Glutamatergic neuron (in vitro differentiated cells): Measurements from ENCODE around the gene IRF2BP1. TPM values are rescaled to one million over a fixed set of nuclear protein-coding genes. Genes with fewer than 3 reads are reported as not detected.
A peak's percentile ranks its signal among the peaks of the same experiment; 100 is the strongest.

Experiments used
- DNase-seq: peaks from one replicate; pipeline ENCODE4 v3.0.0; 2022
- H3K27ac Mint-ChIP-seq: one replicate; pipeline ENCODE4 v1.8.0; 2020; ENCODE audit warnings: mild to moderate bottlenecking, mixed read lengths, inconsistent platforms; ENCODE audit not compliant: unreplicated experiment
- H3K27me3 Mint-ChIP-seq: one replicate; pipeline ENCODE4 v1.8.0; 2020; ENCODE audit warnings: mild to moderate bottlenecking, moderate library complexity, mixed read lengths, inconsistent platforms; ENCODE audit not compliant: unreplicated experiment
- H3K36me3 Mint-ChIP-seq: one replicate; pipeline ENCODE4 v1.8.0; 2020; ENCODE audit warnings: mild to moderate bottlenecking, mixed read lengths, inconsistent platforms; ENCODE audit not compliant: unreplicated experiment
- H3K4me1 Mint-ChIP-seq: one replicate; pipeline ENCODE4 v1.8.0; 2020; ENCODE audit warnings: mild to moderate bottlenecking, low read depth, mixed read lengths, inconsistent platforms; ENCODE audit not compliant: unreplicated experiment
- H3K4me3 Mint-ChIP-seq: one replicate; pipeline ENCODE4 v1.8.0; 2020; ENCODE audit warnings: mild to moderate bottlenecking, mixed read lengths, inconsistent platforms; ENCODE audit not compliant: unreplicated experiment
- H3K9me3 Mint-ChIP-seq: one replicate; pipeline ENCODE4 v1.8.0; 2020; ENCODE audit warnings: mild to moderate bottlenecking, moderate library complexity, mixed read lengths, inconsistent platforms; ENCODE audit not compliant: unreplicated experiment
- total RNA-seq: library from RNA; stranded (reverse); fragmentation: NEBNext Ultra II Directional; extraction: Animal tissue kit (Norgen Biotek cat#: 25700); gene quantifications from one replicate; pipeline ENCODE4 v1.2.1, GENCODE V29; 2021; ENCODE audit not compliant: unreplicated experiment
- TF ChIP-seq, protein P1 (sequence below): fragments of 200-600 bp; sonication (generic); IDR thresholded peaks from one replicate; pipeline ENCODE4 v1.5.0; 2021; ENCODE audit not compliant: partially characterized antibody, unreplicated experiment

Gene IRF2BP1
- total RNA-seq, 1 donor from 2014 or later: 19.2 TPM

DNA sequence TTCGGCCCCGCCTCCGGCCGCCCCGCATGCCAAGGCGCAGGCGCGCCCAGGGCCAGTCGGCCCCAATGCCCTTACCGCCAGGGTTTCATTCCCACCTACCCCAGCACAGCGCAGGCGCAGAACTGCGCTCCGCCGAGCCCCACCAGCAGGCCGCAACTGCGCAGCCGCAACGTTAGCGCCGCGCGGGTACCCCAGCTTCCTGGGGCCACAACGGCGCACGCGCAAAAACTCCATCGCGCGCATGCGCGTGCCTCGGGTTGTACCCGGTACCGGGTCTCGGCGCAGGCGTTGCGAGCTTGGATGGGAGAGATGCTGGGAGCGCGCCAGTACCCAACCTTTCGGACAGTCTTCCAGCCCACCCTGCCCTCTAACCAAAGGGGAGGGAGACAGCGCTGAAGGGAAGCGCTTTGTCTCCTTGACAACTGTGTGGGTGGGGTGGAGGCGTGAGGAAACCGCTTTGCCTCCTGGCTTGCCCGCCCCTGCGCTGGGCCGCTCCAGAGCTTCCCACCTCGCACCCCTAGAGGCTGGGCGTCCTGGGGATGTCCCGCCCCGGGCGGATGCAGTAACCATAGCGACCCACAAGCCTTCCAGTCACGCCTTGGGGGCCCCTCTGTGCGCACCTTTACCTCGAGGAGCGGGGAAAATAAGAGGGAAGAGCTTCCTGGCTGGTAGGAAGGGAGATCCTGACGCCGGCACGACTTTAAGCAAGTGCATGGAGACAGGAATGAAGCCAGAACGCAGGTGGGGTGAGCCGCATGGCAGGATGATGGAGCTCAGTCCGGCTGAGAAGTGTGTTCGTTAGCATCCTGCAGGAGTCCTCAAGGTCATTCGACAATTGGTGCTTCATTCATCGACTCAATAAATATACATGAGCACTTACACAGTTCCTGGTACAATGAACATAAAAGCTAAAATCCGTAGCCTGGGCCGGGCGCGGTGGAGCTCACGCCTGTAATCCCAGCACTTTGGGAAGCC, 17.0 kb upstream of the IRF2BP1 start:
- Mint-ChIP-seq H3K9me3 (peaks cover 13% of the 10 kb centered on the region), H3K36me3 (peaks cover 10% of the 10 kb centered on the region), H3K27me3 (peaks cover 13% of the 10 kb centered on the region), H3K4me3 (peak overlapping the region; percentile 82), H3K27ac (peak overlapping the region; percentile 72), H3K4me1 (peaks cover 1% of the 10 kb centered on the region)
- TF ChIP-seq, protein P1, sequence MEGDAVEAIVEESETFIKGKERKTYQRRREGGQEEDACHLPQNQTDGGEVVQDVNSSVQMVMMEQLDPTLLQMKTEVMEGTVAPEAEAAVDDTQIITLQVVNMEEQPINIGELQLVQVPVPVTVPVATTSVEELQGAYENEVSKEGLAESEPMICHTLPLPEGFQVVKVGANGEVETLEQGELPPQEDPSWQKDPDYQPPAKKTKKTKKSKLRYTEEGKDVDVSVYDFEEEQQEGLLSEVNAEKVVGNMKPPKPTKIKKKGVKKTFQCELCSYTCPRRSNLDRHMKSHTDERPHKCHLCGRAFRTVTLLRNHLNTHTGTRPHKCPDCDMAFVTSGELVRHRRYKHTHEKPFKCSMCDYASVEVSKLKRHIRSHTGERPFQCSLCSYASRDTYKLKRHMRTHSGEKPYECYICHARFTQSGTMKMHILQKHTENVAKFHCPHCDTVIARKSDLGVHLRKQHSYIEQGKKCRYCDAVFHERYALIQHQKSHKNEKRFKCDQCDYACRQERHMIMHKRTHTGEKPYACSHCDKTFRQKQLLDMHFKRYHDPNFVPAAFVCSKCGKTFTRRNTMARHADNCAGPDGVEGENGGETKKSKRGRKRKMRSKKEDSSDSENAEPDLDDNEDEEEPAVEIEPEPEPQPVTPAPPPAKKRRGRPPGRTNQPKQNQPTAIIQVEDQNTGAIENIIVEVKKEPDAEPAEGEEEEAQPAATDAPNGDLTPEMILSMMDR: no peak
- DNase-seq: peak; percentile 99

DNA sequence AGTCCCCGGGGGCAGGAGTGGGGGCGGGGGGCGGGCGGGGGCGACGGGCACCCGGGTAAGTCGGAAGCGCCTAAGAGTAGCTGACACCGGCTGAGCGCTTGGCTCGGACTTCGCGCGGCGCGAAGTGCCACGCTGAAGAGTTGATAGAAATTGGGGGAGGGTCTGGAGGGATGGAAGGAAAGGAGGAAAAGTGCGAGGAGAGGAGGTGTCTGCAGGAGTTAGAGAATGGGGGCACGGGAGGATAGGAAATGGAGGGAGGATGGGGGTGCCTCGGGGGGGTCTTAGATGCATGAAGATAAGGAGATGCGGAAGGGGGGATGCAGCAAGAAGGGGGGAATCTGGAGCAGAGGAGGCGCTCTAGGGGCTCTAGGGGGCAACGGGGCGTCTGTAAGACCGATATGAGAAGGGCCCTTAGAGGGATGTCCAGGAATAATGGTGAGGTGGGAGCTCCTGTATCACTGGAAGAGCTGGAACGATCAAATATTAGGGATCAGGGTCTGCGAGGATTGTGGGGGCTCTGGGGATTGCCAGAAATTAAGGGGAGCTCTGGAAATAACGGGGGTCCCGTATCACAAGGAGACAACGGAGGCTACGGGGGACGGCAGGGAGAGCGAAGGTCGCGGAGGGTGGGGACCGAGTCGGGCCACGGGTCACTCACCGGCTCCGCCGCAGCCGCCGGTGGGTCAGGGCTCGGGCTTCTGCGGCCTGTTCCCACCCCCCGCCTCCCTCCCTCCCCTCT, 16.1 kb upstream of the IRF2BP1 start, which contains the start of gene MYPOP:
Gene MYPOP, minus strand, starts transcription at position 702 of the 739 bp plus-strand sequence. CDS start 840 bp downstream, outside the sequence.
- Mint-ChIP-seq H3K4me1 (peaks cover 1% of the 10 kb centered on the region), H3K27ac (peak within 1 kb of the TSS; percentile 72), H3K9me3 (peaks cover 13% of the 10 kb centered on the region), H3K27me3 (peaks cover 13% of the 10 kb centered on the region), H3K36me3 (peaks cover 10% of the 10 kb centered on the region), H3K4me3 (peak within 1 kb of the TSS; percentile 96)
- DNase-seq: no peak
- TF ChIP-seq, protein P1: no peak

DNA sequence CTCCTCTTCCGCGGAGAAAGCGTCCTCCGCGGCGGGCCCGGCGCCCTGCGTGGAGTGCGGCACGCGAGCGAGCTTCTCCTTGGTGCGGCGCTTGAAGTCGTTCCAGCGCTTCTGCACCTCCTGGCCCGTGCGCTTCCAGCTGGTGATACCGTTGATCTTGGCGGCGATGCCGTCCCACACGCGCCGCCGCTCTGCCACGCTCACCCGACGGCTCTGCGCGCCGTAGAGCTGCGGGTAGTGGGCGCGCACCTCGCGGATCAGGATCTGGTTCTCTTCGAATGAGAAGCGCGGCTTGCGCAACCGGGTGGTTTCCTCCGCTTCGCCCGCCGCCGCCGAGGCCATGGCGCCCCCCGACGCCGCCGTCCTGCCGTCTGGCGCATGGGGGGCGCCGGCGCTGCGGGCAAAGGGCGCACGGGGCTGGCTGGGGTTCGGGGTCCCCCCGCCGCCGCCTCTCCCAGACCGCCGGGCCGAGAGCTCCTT, 15.5 kb upstream of the IRF2BP1 start:
- Mint-ChIP-seq H3K27me3 (peaks cover 13% of the 10 kb centered on the region), H3K9me3 (peaks cover 11% of the 10 kb centered on the region), H3K36me3 (peaks cover 10% of the 10 kb centered on the region), H3K27ac (no peak overlapping the region), H3K4me1 (peaks cover 1% of the 10 kb centered on the region), H3K4me3 (no peak overlapping the region)
- TF ChIP-seq, protein P1: no peak
- DNase-seq: peak; percentile 43

DNA sequence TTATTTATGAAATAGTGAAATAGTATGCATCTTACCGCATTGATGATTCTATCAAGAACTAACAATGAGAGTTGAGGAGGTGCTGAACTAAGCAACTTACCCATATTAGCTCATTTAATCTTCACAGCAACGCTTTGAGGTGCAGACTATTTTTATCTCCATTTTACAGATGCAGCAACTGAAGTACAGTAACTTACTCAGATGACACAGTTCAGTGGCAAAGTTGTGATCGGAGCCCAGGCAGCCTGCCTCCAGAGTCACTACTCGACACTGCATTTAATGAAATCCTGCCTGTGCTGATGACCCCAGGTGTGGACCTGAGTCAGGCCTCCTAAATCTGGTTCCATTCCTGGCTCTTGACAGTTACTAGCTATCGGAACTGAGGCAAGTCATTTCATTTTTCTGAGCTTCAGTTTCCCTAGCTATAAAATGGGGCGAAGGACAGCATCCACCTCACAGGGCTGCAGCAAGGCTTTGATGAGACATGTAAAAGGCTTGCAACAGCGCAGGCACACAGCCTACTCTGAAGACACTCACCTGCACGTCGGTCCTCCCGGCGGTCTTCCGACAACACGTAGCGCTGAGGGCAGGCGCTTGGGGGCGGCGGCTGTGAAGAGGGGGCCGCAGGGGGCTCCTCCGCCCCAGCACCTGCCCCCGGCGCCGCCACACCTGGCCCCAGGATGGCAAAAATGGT, 14.9 kb upstream of the IRF2BP1 start:
- no peak for DNase-seq
- H3K4me1 Mint-ChIP-seq: peaks cover 1% of the 10 kb centered on the region
- peaks cover 10% of the 10 kb centered on the region for H3K36me3 Mint-ChIP-seq
- H3K27ac Mint-ChIP-seq: no peak overlapping the region
- TF ChIP-seq, protein P1: no peak
- peaks cover 13% of the 10 kb centered on the region for H3K27me3 Mint-ChIP-seq
- H3K4me3 Mint-ChIP-seq: peak overlapping the region; percentile 52
- peaks cover 10% of the 10 kb centered on the region for H3K9me3 Mint-ChIP-seq
